Measurements from ENCODE around the gene APBB3.

- TF ChIP-seq CTCF (IDR thresholded peaks at IDR 0.05; ENCODE audit: insufficient read depth, low read length, poor library complexity, severe bottlenecking) (no peak), EZH2phosphoT487 (conservative IDR thresholded peaks at IDR 0.05; ENCODE audit: low read length) (no peak)
Measured at GRCh38 chr5:140566665-140567064, 2.3 kb upstream of the APBB3 start.
